Mucosa of stomach (tissue), 1 donor: ENCODE results near the gene MYF5.

ENCODE experiments used
- H3K27me3 ChIP-seq: one replicate; pipeline ENCODE4 v1.7.0; 2013; ENCODE audit warnings: mild to moderate bottlenecking, low read length; ENCODE audit not compliant: control insufficient read depth, insufficient read depth
- H3K36me3 ChIP-seq: one replicate; pipeline ENCODE4 v1.7.0; 2013; ENCODE audit warnings: low read length; ENCODE audit not compliant: control insufficient read depth, insufficient read depth
- H3K4me1 ChIP-seq: one replicate; pipeline ENCODE4 v1.7.0; 2013; ENCODE audit warnings: mild to moderate bottlenecking, low read length; ENCODE audit not compliant: control insufficient read depth, insufficient read depth
- H3K4me3 ChIP-seq: one replicate; pipeline ENCODE4 v1.7.0; 2013; ENCODE audit warnings: low read length
- H3K9ac ChIP-seq: one replicate; pipeline ENCODE4 v1.7.0; 2013; ENCODE audit warnings: mild to moderate bottlenecking, low read length, moderate library complexity
- H3K9me3 ChIP-seq: one replicate; pipeline ENCODE4 v1.7.0; 2013; ENCODE audit warnings: mild to moderate bottlenecking, low read length, moderate library complexity; ENCODE audit not compliant: control insufficient read depth
- donor health status: Pancreatic carcinoma.

MYF5 gene

GRCh38 chr12:80709811-80710726 lies 6.6 kb upstream of the MYF5 start:
- H3K36me3 ChIP-seq = no peaks in the 10 kb centered on the region
- peaks cover 49% of the 10 kb centered on the region for H3K27me3 ChIP-seq
- no peak overlapping the region for H3K4me3 ChIP-seq
- H3K9me3 ChIP-seq = no peaks in the 10 kb centered on the region
- no peak overlapping the region for H3K9ac ChIP-seq
- H3K4me1 ChIP-seq = no peaks in the 10 kb centered on the region

GRCh38 chr12:80710727-80711449 lies 5.8 kb upstream of the MYF5 start:
- peaks cover 57% of the 10 kb centered on the region for H3K27me3 ChIP-seq
- H3K4me3 ChIP-seq = no peak overlapping the region
- no peaks in the 10 kb centered on the region for H3K36me3 ChIP-seq
- H3K4me1 ChIP-seq = no peaks in the 10 kb centered on the region
- no peak overlapping the region for H3K9ac ChIP-seq
- H3K9me3 ChIP-seq = no peaks in the 10 kb centered on the region

- Histone ChIP-seq H3K36me3 (no peaks in the 10 kb centered on the region), H3K27me3 (peaks cover 65% of the 10 kb centered on the region), H3K4me1 (no peaks in the 10 kb centered on the region), H3K9ac (no peak overlapping the region), H3K9me3 (no peaks in the 10 kb centered on the region), H3K4me3 (no peak overlapping the region)
These were observed 4.8 kb upstream of the MYF5 start for GRCh38 chr12:80711866-80712265.

- no peaks in the 10 kb centered on the region for H3K36me3 ChIP-seq
- no peaks in the 10 kb centered on the region for H3K4me1 ChIP-seq
- no peaks in the 10 kb centered on the region for H3K9me3 ChIP-seq
- no peak overlapping the region for H3K9ac ChIP-seq
- peaks cover 61% of the 10 kb centered on the region for H3K27me3 ChIP-seq
- no peak overlapping the region for H3K4me3 ChIP-seq
These were observed 3.8 kb upstream of the MYF5 start for GRCh38 chr12:80712866-80713265.

- Histone ChIP-seq H3K4me1 (no peaks in the 10 kb centered on the region), H3K4me3 (no peak overlapping the region), H3K27me3 (peaks cover 59% of the 10 kb centered on the region), H3K9me3 (no peaks in the 10 kb centered on the region), H3K9ac (no peak overlapping the region), H3K36me3 (no peaks in the 10 kb centered on the region)
These were observed 3.3 kb upstream of the MYF5 start for GRCh38 chr12:80713419-80713818.

GRCh38 chr12:80714055-80714454 lies 2.7 kb upstream of the MYF5 start:
- Histone ChIP-seq H3K36me3 (no peaks in the 10 kb centered on the region), H3K4me3 (no peak overlapping the region), H3K9me3 (no peaks in the 10 kb centered on the region), H3K9ac (no peak overlapping the region), H3K27me3 (peaks cover 53% of the 10 kb centered on the region), H3K4me1 (no peaks in the 10 kb centered on the region)

GRCh38 chr12:80714846-80715245 lies 1.9 kb upstream of the MYF5 start:
- H3K36me3 ChIP-seq = no peaks in the 10 kb centered on the region
- no peaks in the 10 kb centered on the region for H3K9me3 ChIP-seq
- H3K4me3 ChIP-seq = no peak overlapping the region
- H3K27me3 ChIP-seq = peaks cover 45% of the 10 kb centered on the region
- no peaks in the 10 kb centered on the region for H3K4me1 ChIP-seq
- no peak overlapping the region for H3K9ac ChIP-seq

GRCh38 chr12:80715713-80716249 lies 931 bp upstream of the MYF5 start:
- Histone ChIP-seq H3K36me3 (no peaks in the 10 kb centered on the region), H3K9ac (no peak overlapping the region), H3K9me3 (no peaks in the 10 kb centered on the region), H3K4me1 (no peaks in the 10 kb centered on the region), H3K4me3 (no peak overlapping the region), H3K27me3 (peaks cover 42% of the 10 kb centered on the region)

GRCh38 chr12:80717856-80718255 lies 1.1 kb downstream of the MYF5 start:
- no peak overlapping the region for H3K4me3 ChIP-seq
- H3K9ac ChIP-seq = no peak overlapping the region
- H3K9me3 ChIP-seq = no peaks in the 10 kb centered on the region
- H3K27me3 ChIP-seq = peaks cover 46% of the 10 kb centered on the region
- no peaks in the 10 kb centered on the region for H3K4me1 ChIP-seq
- H3K36me3 ChIP-seq = no peaks in the 10 kb centered on the region

- H3K36me3 ChIP-seq = no peaks in the 10 kb centered on the region
- H3K9ac ChIP-seq = no peak overlapping the region
- H3K4me1 ChIP-seq = no peaks in the 10 kb centered on the region
- H3K9me3 ChIP-seq = no peaks in the 10 kb centered on the region
- H3K4me3 ChIP-seq = no peak overlapping the region
- peaks cover 33% of the 10 kb centered on the region for H3K27me3 ChIP-seq
These were observed 3.8 kb downstream of the MYF5 start for GRCh38 chr12:80720516-80720915.

GRCh38 chr12:80721326-80721725 lies 4.6 kb downstream of the MYF5 start:
- no peak overlapping the region for H3K4me3 ChIP-seq
- H3K27me3 ChIP-seq = peaks cover 25% of the 10 kb centered on the region
- no peaks in the 10 kb centered on the region for H3K36me3 ChIP-seq
- no peaks in the 10 kb centered on the region for H3K9me3 ChIP-seq
- H3K9ac ChIP-seq = no peak overlapping the region
- no peaks in the 10 kb centered on the region for H3K4me1 ChIP-seq

- Histone ChIP-seq H3K36me3 (no peaks in the 10 kb centered on the region), H3K9me3 (no peaks in the 10 kb centered on the region), H3K4me3 (no peak overlapping the region), H3K27me3 (no peaks in the 10 kb centered on the region), H3K9ac (no peak overlapping the region), H3K4me1 (no peaks in the 10 kb centered on the region)
These were observed 29.3 kb downstream of the MYF5 start for GRCh38 chr12:80745851-80746505.
